ENCODE results near the gene TAPT1. TPM values are rescaled to one million over a fixed set of nuclear protein-coding genes. Genes with fewer than 3 reads are reported as not detected.

The TAPT1 gene
- polyA plus RNA-seq, 1 of the 3 experiments (the other 2 are of a cell fraction) = 6.2 TPM

- 33% methylated on average over 7 of the region's 8 CpGs for WGBS (ENCODE audit: low lambda C conversion rate)
- H3K79me2 ChIP-seq (ENCODE audit: insufficient read depth) = no peaks in the 10 kb centered on the region
- H2AFZ ChIP-seq (ENCODE audit: low read depth) = no peak overlapping the region
- TF ChIP-seq SMC3 (IDR thresholded peaks at IDR 0.05; ENCODE audit: low read depth, low read length) (no peak), NFIC (IDR thresholded peaks at IDR 0.05; ENCODE audit: borderline replicate concordance) (no peak), POLR2AphosphoS5 (IDR thresholded peaks at IDR 0.05; ENCODE audit: low read depth, low read length) (no peak), JUND (IDR thresholded peaks at IDR 0.05) (no peak), MXI1 (IDR thresholded peaks at IDR 0.05; ENCODE audit: low read depth, low read length) (no peak), FOXJ3 (CRISPR knock-in tag; IDR thresholded peaks at IDR 0.05) (no peak), FOXM1 (IDR thresholded peaks at IDR 0.05; ENCODE audit: low read depth) (no peak), GATA2 (CRISPR knock-in tag; IDR thresholded peaks at IDR 0.05) (no peak), GABPA (IDR thresholded peaks at IDR 0.05; ENCODE audit: low read depth) (no peak), USF2 (IDR thresholded peaks at IDR 0.05; ENCODE audit: borderline replicate concordance, low read depth, low read length) (no peak), RAD21 (IDR thresholded peaks at IDR 0.05; ENCODE audit: low read length) (no peak), YY1 (IDR thresholded peaks at IDR 0.05; ENCODE audit: low read depth) (no peak), ELF1 (IDR thresholded peaks at IDR 0.05) (no peak)
- TF ChIP-seq, protein P1, sequence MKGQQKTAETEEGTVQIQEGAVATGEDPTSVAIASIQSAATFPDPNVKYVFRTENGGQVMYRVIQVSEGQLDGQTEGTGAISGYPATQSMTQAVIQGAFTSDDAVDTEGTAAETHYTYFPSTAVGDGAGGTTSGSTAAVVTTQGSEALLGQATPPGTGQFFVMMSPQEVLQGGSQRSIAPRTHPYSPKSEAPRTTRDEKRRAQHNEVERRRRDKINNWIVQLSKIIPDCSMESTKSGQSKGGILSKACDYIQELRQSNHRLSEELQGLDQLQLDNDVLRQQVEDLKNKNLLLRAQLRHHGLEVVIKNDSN (IDR thresholded peaks at IDR 0.05; ENCODE audit: borderline replicate concordance, low read depth) = no peak
- TF ChIP-seq, protein P2, sequence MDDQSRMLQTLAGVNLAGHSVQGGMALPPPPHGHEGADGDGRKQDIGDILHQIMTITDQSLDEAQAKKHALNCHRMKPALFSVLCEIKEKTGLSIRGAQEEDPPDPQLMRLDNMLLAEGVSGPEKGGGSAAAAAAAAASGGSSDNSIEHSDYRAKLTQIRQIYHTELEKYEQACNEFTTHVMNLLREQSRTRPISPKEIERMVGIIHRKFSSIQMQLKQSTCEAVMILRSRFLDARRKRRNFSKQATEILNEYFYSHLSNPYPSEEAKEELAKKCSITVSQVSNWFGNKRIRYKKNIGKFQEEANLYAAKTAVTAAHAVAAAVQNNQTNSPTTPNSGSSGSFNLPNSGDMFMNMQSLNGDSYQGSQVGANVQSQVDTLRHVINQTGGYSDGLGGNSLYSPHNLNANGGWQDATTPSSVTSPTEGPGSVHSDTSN (IDR thresholded peaks at IDR 0.05) = no peak
- TF ChIP-seq, protein P3, sequence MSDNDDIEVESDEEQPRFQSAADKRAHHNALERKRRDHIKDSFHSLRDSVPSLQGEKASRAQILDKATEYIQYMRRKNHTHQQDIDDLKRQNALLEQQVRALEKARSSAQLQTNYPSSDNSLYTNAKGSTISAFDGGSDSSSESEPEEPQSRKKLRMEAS (IDR thresholded peaks at IDR 0.05; ENCODE audit: low read depth) = no peak
- no peak overlapping the region for H3K27ac ChIP-seq (ENCODE audit: low read depth in 2 of 2, low read length in 1 of 2)
- ChIA-PET POLR2A (no interaction called here), CTCF (interaction anchor here (1.0 to 2.3 kb wide), 5 partner anchors 23 to 79 kb away, joined by 3 to 6 read pairs (median 4); partner anchors contain the start of gene PROM1)
- H4K20me1 ChIP-seq (ENCODE audit: insufficient read depth) = no peaks in the 10 kb centered on the region
- H3K9ac ChIP-seq = no peak overlapping the region
- H3K4me2 ChIP-seq = no peak overlapping the region
- H3K36me3 ChIP-seq (replicated peaks in 1 of 2; ENCODE audit: control insufficient read depth in 1 of 2, insufficient read depth in 2 of 2, low read length in 1 of 2) = no peaks in the 10 kb centered on the region
- no peaks in the 10 kb centered on the region for H3K9me3 ChIP-seq
- no peaks in the 10 kb centered on the region for H3F3A ChIP-seq (replicated peaks; ENCODE audit: insufficient read depth)
- H3K4me3 ChIP-seq (ENCODE audit: low read depth in 2 of 2, low read length in 1 of 2) = no peak overlapping the region
- no peaks in the 10 kb centered on the region; the same call in 1 of the 2 replicates for H3K27me3 ChIP-seq (ENCODE audit: insufficient read depth)
- H3K9me2 ChIP-seq = no peaks in the 10 kb centered on the region
- H3K4me1 ChIP-seq (ENCODE audit: control insufficient read depth in 1 of 2, insufficient read depth in 2 of 2, low read depth in 1 of 2, low read length in 1 of 2) = peaks cover 0 to 8% of the 10 kb centered on the region in 2 experiments; a peak in 2 of 4 replicates
- DNase-seq = no peak
These were observed 100.5 kb downstream of the TAPT1 start for GRCh38 chr4:16125571-16126445.
